ENCODE data around the gene MAML2. TPM values are rescaled to one million over a fixed set of nuclear protein-coding genes. Genes with fewer than 3 reads are reported as not detected.

Gene MAML2
- total and polyA plus RNA-seq, 9 of the 15 experiments (the other 6 are each of a cell fraction or from before 2014, with no cell fraction given): 0.79 to 6.8 (median 4.8) TPM

- TF ChIP-seq, protein P1, sequence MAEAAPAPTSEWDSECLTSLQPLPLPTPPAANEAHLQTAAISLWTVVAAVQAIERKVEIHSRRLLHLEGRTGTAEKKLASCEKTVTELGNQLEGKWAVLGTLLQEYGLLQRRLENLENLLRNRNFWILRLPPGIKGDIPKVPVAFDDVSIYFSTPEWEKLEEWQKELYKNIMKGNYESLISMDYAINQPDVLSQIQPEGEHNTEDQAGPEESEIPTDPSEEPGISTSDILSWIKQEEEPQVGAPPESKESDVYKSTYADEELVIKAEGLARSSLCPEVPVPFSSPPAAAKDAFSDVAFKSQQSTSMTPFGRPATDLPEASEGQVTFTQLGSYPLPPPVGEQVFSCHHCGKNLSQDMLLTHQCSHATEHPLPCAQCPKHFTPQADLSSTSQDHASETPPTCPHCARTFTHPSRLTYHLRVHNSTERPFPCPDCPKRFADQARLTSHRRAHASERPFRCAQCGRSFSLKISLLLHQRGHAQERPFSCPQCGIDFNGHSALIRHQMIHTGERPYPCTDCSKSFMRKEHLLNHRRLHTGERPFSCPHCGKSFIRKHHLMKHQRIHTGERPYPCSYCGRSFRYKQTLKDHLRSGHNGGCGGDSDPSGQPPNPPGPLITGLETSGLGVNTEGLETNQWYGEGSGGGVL (CRISPR knock-in tag; IDR thresholded peaks at IDR 0.05): no peak
- TF ChIP-seq CBX5 (IDR thresholded peaks at IDR 0.05; ENCODE audit: borderline replicate concordance, low read depth) (no peak), TCF3 (CRISPR knock-in tag; IDR thresholded peaks at IDR 0.05) (peak; percentile 46), GATAD2B (IDR thresholded peaks at IDR 0.05; ENCODE audit: borderline replicate concordance) (no peak)
These were observed 22.9 kb downstream of the MAML2 start (continued) for GRCh38 chr11:96319898-96320656.

DNA sequence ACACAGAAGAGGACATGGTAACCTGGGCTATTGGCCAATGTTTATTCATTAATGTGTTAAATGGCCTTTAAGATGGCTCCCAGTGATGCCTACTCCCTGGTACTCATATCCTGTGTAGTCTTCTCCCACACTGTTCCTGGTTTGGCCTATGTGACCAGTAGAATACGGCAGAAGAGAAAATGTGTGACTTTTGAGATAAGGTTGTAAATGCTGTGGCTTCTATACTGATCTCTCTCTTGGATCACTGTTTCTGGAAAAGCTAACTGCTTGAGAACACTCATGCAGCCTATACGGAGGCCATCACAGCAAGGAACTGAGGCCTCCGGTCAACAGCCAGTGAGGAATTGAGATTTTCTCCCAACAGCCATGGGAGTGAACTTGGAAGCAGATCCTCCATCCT is 24.1 kb downstream of the MAML2 start:
- peaks cover 58% of the 10 kb centered on the region for H3K79me2 ChIP-seq (ENCODE audit: control insufficient read depth, insufficient read depth, low read length)
- WGBS (ENCODE audit: insufficient coverage, low coverage, missing lambda C conversion rate): 2% methylated on average over 3 of the region's 3 CpGs
- intact Hi-C loops (cut with micrococcal nuclease): no loop called here
- no TSS peak for BruUV-seq (replicated peaks)
- no peaks in the 10 kb centered on the region for H3K9me1 ChIP-seq (ENCODE audit: control insufficient read depth, insufficient read depth, low read length)
- no peaks in the 10 kb centered on the region for H3K27me3 ChIP-seq (ENCODE audit: control insufficient read depth in 2 of 2, insufficient read depth in 2 of 2, low read length in 2 of 2)
- no peaks in the 10 kb centered on the region for H4K20me1 ChIP-seq (replicated peaks; ENCODE audit: control insufficient read depth, insufficient read depth, low read length)
- H3K9me3 ChIP-seq (replicated peaks; ENCODE audit: control insufficient read depth, insufficient read depth, low read depth, low read length): no peaks in the 10 kb centered on the region
- FAIRE-seq (peak; percentile 86), ATAC-seq (peak; percentile 71), DNase-seq (ENCODE audit: extremely low read depth in 1 of 4, low spot score in 3 of 4) (peak; percentile 24 to 84 (median 52))
- in situ Hi-C loops (cut with MboI): no loop called here
- peak overlapping the region; percentile 77 for H3K27ac ChIP-seq (ENCODE audit: extremely low read depth, low read depth, low read length)
- ChIA-PET CTCF (ENCODE audit: low intra/inter-chr PET ratio) (no interaction called here), POLR2A (interaction anchor here (0.7 to 5.5 kb wide), 5 partner anchors 7 to 23 kb away, joined by 3 to 42 read pairs (median 4); no protein-coding TSS in a partner anchor)
- peak overlapping the region; percentile 1 to 73; a peak in 1 of 4 replicates for H3K9ac ChIP-seq (ENCODE audit: insufficient read depth in 1 of 2, low read depth in 2 of 2, low read length in 2 of 2)
- no peak overlapping the region for H3K4me3 ChIP-seq
- peaks cover 11 to 78% of the 10 kb centered on the region in 2 experiments; a peak in 4 of 5 replicates for H3K4me1 ChIP-seq (replicated peaks in 1 of 2; ENCODE audit: control insufficient read depth in 2 of 2, insufficient read depth in 2 of 2, low read length in 2 of 2)
- 0 out of 3 replicates have a peak, but pooled peaks cover 3% of the 10 kb centered on the region for H3K36me3 ChIP-seq (ENCODE audit: control insufficient read depth, insufficient read depth, low read length)
- H2AFZ ChIP-seq (ENCODE audit: low read depth, low read length): peak overlapping the region; percentile 71; the same call in 1 of the 2 replicates
- peak overlapping the region; percentile 56 for H3K4me2 ChIP-seq (ENCODE audit: insufficient read depth, low read length)
- TF ChIP-seq DMBX1 (CRISPR knock-in tag; IDR thresholded peaks at IDR 0.05; ENCODE audit: borderline replicate concordance) (peak; percentile 52; the same call in 1 of the 2 replicates), ZNF57 (CRISPR knock-in tag; IDR thresholded peaks at IDR 0.05) (no peak), ZNF217 (CRISPR knock-in tag; IDR thresholded peaks at IDR 0.05) (no peak), RFX7 (CRISPR knock-in tag; IDR thresholded peaks at IDR 0.05) (no peak), SIRT6 (IDR thresholded peaks at IDR 0.05; ENCODE audit: low read depth, low read length) (no peak), CHD1 (IDR thresholded peaks at IDR 0.05; ENCODE audit: low read length) (no peak), HNRNPLL (IDR thresholded peaks at IDR 0.05; ENCODE audit: low read depth, low read length, poor library complexity, severe bottlenecking) (no peak), MAZ (CRISPR knock-in tag; conservative IDR thresholded peaks at IDR 0.05 in 1 of 2, IDR thresholded peaks at IDR 0.05 in 1 of 2) (peak in 1 of 2 experiments; percentile 35; a peak in 1 of 4 replicates), KAT7 (CRISPR knock-in tag; IDR thresholded peaks at IDR 0.05; ENCODE audit: borderline replicate concordance) (no peak), SLC30A9 (CRISPR knock-in tag; IDR thresholded peaks at IDR 0.05) (no peak), ZC3H4 (CRISPR knock-in tag; IDR thresholded peaks at IDR 0.05; ENCODE audit: borderline replicate concordance) (no peak), ZNF583 (CRISPR knock-in tag; IDR thresholded peaks at IDR 0.05) (0 out of 2 replicates have a peak, but pooled peaks have one; percentile 44), ZNF766 (CRISPR knock-in tag; conservative IDR thresholded peaks at IDR 0.05) (no peak), SAFB2 (IDR thresholded peaks at IDR 0.05; ENCODE audit: borderline replicate concordance, low read depth, low read length, severe bottlenecking) (no peak), MYNN (IDR thresholded peaks at IDR 0.05) (0 out of 2 replicates have a peak, but pooled peaks have one; percentile 33), MYNN (CRISPR knock-in tag; IDR thresholded peaks at IDR 0.05) (no peak), CTBP1 (IDR thresholded peaks at IDR 0.05; ENCODE audit: borderline replicate concordance) (peak; percentile 53; the same call in 1 of the 2 replicates)

Data from K562 (cell line).